ENCODE results near the gene PGBD2. TPM values are rescaled to one million over a fixed set of nuclear protein-coding genes. Genes with fewer than 3 reads are reported as not detected.

PGBD2 gene
- total and polyA plus RNA-seq, 9 of the 15 experiments (the other 6 are each of a cell fraction or from before 2014, with no cell fraction given) = 11.9 to 21.8 (median 14.7) TPM

- TF ChIP-seq, protein P1, sequence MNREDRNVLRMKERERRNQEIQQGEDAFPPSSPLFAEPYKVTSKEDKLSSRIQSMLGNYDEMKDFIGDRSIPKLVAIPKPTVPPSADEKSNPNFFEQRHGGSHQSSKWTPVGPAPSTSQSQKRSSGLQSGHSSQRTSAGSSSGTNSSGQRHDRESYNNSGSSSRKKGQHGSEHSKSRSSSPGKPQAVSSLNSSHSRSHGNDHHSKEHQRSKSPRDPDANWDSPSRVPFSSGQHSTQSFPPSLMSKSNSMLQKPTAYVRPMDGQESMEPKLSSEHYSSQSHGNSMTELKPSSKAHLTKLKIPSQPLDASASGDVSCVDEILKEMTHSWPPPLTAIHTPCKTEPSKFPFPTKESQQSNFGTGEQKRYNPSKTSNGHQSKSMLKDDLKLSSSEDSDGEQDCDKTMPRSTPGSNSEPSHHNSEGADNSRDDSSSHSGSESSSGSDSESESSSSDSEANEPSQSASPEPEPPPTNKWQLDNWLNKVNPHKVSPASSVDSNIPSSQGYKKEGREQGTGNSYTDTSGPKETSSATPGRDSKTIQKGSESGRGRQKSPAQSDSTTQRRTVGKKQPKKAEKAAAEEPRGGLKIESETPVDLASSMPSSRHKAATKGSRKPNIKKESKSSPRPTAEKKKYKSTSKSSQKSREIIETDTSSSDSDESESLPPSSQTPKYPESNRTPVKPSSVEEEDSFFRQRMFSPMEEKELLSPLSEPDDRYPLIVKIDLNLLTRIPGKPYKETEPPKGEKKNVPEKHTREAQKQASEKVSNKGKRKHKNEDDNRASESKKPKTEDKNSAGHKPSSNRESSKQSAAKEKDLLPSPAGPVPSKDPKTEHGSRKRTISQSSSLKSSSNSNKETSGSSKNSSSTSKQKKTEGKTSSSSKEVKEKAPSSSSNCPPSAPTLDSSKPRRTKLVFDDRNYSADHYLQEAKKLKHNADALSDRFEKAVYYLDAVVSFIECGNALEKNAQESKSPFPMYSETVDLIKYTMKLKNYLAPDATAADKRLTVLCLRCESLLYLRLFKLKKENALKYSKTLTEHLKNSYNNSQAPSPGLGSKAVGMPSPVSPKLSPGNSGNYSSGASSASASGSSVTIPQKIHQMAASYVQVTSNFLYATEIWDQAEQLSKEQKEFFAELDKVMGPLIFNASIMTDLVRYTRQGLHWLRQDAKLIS (CRISPR knock-in tag; IDR thresholded peaks at IDR 0.05) = no peak
- TF ChIP-seq, protein P2, sequence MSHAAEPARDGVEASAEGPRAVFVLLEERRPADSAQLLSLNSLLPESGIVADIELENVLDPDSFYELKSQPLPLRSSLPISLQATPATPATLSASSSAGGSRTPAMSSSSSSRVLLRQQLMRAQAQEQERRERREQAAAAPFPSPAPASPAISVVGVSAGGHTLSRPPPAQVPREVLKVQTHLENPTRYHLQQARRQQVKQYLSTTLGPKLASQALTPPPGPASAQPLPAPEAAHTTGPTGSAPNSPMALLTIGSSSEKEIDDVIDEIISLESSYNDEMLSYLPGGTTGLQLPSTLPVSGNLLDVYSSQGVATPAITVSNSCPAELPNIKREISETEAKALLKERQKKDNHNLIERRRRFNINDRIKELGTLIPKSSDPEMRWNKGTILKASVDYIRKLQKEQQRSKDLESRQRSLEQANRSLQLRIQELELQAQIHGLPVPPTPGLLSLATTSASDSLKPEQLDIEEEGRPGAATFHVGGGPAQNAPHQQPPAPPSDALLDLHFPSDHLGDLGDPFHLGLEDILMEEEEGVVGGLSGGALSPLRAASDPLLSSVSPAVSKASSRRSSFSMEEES (CRISPR knock-in tag; IDR thresholded peaks at IDR 0.05) = no peak
- no peak for TF ChIP-seq ZNF655 (CRISPR knock-in tag; IDR thresholded peaks at IDR 0.05)
- no peak for TF ChIP-seq E4F1 (CRISPR knock-in tag; IDR thresholded peaks at IDR 0.05; ENCODE audit: borderline replicate concordance)
- TF ChIP-seq PRPF4 (IDR thresholded peaks at IDR 0.05; ENCODE audit: insufficient read depth, low read depth, low read length, poor library complexity, severe bottlenecking) = no peak
- no peak for TF ChIP-seq DDX20 (tag; IDR thresholded peaks at IDR 0.05; ENCODE audit: low read depth)
- TF ChIP-seq HBP1 (CRISPR knock-in tag; IDR thresholded peaks at IDR 0.05) = no peak
- no peak for TF ChIP-seq IRF1 (CRISPR knock-in tag; IDR thresholded peaks at IDR 0.05; ENCODE audit: borderline replicate concordance)
- no peak for TF ChIP-seq POLR2G (IDR thresholded peaks at IDR 0.05; ENCODE audit: low read depth, low read length)
- no peak for TF ChIP-seq THAP12 (CRISPR knock-in tag; IDR thresholded peaks at IDR 0.05)
- no peak for TF ChIP-seq EZH2 (IDR thresholded peaks at IDR 0.05; ENCODE audit: borderline replicate concordance, low read depth, low read length)
Measured at GRCh38 chr1:248860007-248860406, 46.0 kb upstream of the PGBD2 start (continued).
